ENCODE data around the gene SLC29A4.

SLC29A4 gene, protein sequence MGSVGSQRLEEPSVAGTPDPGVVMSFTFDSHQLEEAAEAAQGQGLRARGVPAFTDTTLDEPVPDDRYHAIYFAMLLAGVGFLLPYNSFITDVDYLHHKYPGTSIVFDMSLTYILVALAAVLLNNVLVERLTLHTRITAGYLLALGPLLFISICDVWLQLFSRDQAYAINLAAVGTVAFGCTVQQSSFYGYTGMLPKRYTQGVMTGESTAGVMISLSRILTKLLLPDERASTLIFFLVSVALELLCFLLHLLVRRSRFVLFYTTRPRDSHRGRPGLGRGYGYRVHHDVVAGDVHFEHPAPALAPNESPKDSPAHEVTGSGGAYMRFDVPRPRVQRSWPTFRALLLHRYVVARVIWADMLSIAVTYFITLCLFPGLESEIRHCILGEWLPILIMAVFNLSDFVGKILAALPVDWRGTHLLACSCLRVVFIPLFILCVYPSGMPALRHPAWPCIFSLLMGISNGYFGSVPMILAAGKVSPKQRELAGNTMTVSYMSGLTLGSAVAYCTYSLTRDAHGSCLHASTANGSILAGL

GRCh38 chr7:5282543-5283316, at the start of gene SLC29A4:
TSS of gene SLC29A4 (plus strand) at chr7:5282943. CDS start at chr7:5287817, 4,874 bp downstream.
- TF ChIP-seq, protein P1, sequence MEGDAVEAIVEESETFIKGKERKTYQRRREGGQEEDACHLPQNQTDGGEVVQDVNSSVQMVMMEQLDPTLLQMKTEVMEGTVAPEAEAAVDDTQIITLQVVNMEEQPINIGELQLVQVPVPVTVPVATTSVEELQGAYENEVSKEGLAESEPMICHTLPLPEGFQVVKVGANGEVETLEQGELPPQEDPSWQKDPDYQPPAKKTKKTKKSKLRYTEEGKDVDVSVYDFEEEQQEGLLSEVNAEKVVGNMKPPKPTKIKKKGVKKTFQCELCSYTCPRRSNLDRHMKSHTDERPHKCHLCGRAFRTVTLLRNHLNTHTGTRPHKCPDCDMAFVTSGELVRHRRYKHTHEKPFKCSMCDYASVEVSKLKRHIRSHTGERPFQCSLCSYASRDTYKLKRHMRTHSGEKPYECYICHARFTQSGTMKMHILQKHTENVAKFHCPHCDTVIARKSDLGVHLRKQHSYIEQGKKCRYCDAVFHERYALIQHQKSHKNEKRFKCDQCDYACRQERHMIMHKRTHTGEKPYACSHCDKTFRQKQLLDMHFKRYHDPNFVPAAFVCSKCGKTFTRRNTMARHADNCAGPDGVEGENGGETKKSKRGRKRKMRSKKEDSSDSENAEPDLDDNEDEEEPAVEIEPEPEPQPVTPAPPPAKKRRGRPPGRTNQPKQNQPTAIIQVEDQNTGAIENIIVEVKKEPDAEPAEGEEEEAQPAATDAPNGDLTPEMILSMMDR (IDR thresholded peaks at IDR 0.05; ENCODE audit: low read depth, low read length, missing control alignments) = no peak
- in situ Hi-C loops (cut with HindIII; ENCODE audit: low sequenced_read_pairs) = no loop called here
- no peak for DNase-seq (ENCODE audit: low read depth)
- peak within 1 kb of the TSS; percentile 41 for H3K4me3 ChIP-seq (ENCODE audit: low read depth, low read length)

DNA sequence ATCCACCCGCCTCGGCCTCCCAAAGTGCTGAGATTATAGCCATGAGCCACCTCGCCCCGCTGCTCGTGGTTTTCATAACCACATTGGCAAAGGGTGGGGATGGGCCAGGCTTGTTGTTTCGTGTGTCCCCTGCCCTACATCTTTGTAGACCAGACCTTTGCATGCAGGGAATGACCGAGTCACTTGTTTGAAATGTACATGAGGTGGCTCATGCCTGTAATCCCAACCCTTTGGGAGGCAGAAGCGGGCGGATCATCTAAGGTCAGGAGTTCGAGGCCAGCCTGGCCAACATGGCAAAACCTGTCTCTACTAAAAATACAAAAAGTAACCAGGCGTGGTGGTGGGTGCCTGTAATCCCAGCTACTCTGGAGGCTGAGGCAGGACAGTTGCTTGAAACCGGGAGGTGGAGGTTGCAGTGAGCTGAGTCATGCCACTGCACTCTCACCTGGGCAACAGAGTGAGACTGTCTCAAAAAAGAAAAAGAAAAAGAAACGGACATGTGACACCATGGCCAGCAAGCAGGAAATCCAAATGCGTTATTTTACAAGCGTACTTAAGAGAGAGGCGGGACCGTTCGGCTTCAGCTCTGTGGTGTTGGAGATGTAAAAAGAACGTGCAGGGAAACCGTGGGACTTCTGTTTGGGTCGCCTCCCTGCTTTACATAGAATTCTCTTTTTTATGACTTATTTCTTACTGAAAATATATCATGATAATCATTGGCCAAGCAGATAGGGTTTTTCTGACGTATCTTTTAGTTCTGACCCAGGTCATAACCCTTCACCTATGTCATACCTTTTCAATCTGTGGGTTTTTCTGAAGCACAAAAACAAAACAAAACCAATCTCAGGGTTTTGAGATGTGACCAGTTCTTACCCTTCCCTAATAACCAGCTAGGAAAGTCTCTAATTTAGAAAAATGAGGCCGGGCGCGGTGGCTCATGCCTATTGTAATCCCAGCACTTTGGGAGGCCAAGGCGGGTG, 47.6 kb upstream of the SLC29A4 start:
- in situ Hi-C loops (cut with HindIII; ENCODE audit: low sequenced_read_pairs) = no loop called here
- TF ChIP-seq, protein P1 (IDR thresholded peaks at IDR 0.05; ENCODE audit: low read depth, low read length, missing control alignments) = no peak
- no peak for DNase-seq (ENCODE audit: low read depth)
- H3K4me3 ChIP-seq (ENCODE audit: low read depth, low read length) = no peak overlapping the region

GRCh38 chr7:5237286-5237685, 45.5 kb upstream of the SLC29A4 start:
- H3K4me3 ChIP-seq (ENCODE audit: low read depth, low read length) = no peak overlapping the region
- TF ChIP-seq, protein P1 (IDR thresholded peaks at IDR 0.05; ENCODE audit: low read depth, low read length, missing control alignments) = no peak
- no peak for DNase-seq (ENCODE audit: low read depth)
- in situ Hi-C loops (cut with HindIII; ENCODE audit: low sequenced_read_pairs) = no loop called here

DNA sequence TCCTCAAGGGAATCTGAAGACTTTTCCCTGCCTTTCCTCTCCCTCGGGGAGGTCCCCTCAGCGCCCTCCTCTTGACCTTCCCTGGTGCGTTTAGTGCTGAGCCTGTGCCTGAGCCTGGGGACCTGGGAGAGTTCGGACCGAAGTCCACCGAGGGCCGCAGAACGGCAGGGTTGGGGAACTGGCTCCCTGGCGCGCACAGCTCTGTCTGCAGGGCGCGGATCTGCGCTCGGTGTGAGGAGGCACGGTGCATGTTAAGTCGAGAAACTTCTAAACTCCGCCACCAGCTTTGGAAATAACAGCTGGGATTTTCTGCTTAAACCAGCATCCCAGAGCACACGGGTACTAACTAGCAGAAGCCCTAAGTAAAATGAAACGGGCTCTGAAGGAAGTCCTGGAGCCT, 44.2 kb upstream of the SLC29A4 start:
- in situ Hi-C loops (cut with HindIII; ENCODE audit: low sequenced_read_pairs) = no loop called here
- DNase-seq (ENCODE audit: low read depth) = no peak
- TF ChIP-seq, protein P1 (IDR thresholded peaks at IDR 0.05; ENCODE audit: low read depth, low read length, missing control alignments) = no peak
- no peak overlapping the region for H3K4me3 ChIP-seq (ENCODE audit: low read depth, low read length)

- TF ChIP-seq, protein P1 (IDR thresholded peaks at IDR 0.05; ENCODE audit: low read depth, low read length, missing control alignments) = no peak
- H3K4me3 ChIP-seq (ENCODE audit: low read depth, low read length) = no peak overlapping the region
- in situ Hi-C loops (cut with HindIII; ENCODE audit: low sequenced_read_pairs) = no loop called here
- DNase-seq (ENCODE audit: low read depth) = no peak
Measured at GRCh38 chr7:5243261-5243660, 39.5 kb upstream of the SLC29A4 start.
